Measurements from ENCODE around the gene THRB. TPM values are rescaled to one million over a fixed set of nuclear protein-coding genes. Genes with fewer than 3 reads are reported as not detected.

Gene THRB
- total and polyA plus RNA-seq, 2 experiments from 2014 or later = 0.49 to 0.57 TPM

DNA sequence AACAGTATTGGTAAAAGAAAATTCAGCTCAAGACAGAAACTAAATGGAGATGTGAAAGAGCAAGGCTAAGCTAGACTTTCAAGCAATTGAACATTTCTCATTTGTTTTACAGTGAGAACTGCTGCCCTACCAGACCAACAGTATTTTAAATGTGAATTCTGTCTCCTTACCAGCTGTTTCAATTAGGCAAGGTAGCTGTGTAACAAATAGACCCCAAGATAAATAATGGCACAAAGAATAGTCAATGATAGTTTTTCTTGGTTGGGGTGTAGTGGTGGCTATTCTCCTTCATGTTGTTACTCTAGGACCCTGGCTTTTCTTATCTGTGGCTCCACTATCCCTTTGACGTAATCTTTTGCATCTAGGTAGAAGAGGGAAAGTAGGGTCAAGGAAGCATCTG lies 30.4 kb upstream of the THRB start:
- H3K36me3 ChIP-seq = no peaks in the 10 kb centered on the region
- H3K9me3 ChIP-seq (ENCODE audit: low read depth) = no peaks in the 10 kb centered on the region
- H3K27me3 ChIP-seq = peaks cover 39% of the 10 kb centered on the region
- TF ChIP-seq CTCF (IDR thresholded peaks at IDR 0.05; ENCODE audit: low read depth, low read length) = no peak
- H3K4me3 ChIP-seq = no peak overlapping the region
- H3K27ac ChIP-seq = no peak overlapping the region
- DNase-seq (ENCODE audit: low read depth in 1 of 2, low spot score in 1 of 2) = no peak
- H3K4me1 ChIP-seq (ENCODE audit: low read depth) = no peaks in the 10 kb centered on the region

GRCh38 chr3:24523988-24524727 lies 29.5 kb upstream of the THRB start:
- Histone ChIP-seq H3K4me1 (ENCODE audit: low read depth) (no peaks in the 10 kb centered on the region), H3K4me3 (no peak overlapping the region), H3K27me3 (peaks cover 48% of the 10 kb centered on the region), H3K9me3 (ENCODE audit: low read depth) (no peaks in the 10 kb centered on the region), H3K36me3 (no peaks in the 10 kb centered on the region), H3K27ac (no peak overlapping the region)
- DNase-seq (ENCODE audit: low read depth in 1 of 2, low spot score in 1 of 2) = no peak
- no peak for TF ChIP-seq CTCF (IDR thresholded peaks at IDR 0.05; ENCODE audit: low read depth, low read length)

DNA sequence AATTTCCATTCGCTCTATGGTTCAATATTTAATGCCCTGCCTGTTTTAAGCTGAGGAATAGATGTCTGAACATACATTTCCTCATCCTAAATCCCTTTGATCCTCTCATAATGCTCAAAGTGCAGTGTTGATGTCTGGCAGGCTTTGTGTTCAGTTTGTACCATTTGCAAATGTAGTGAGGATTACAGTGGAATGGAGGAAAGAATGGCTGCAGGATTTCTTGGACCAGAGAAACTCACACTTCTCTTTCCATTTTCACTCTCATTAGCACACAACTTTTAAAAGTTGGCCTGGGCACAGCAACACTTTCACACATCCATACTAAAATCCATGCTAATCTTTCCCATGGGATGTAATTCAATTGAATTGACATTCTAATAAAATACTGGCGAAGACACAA lies 28.6 kb upstream of the THRB start:
- no peak overlapping the region for H3K27ac ChIP-seq
- H3K4me3 ChIP-seq = no peak overlapping the region
- peaks cover 57% of the 10 kb centered on the region for H3K27me3 ChIP-seq
- H3K36me3 ChIP-seq = no peaks in the 10 kb centered on the region
- H3K9me3 ChIP-seq (ENCODE audit: low read depth) = no peaks in the 10 kb centered on the region
- no peaks in the 10 kb centered on the region for H3K4me1 ChIP-seq (ENCODE audit: low read depth)
- TF ChIP-seq CTCF (IDR thresholded peaks at IDR 0.05; ENCODE audit: low read depth, low read length) = no peak
- DNase-seq (ENCODE audit: low read depth in 1 of 2, low spot score in 1 of 2) = no peak

DNA sequence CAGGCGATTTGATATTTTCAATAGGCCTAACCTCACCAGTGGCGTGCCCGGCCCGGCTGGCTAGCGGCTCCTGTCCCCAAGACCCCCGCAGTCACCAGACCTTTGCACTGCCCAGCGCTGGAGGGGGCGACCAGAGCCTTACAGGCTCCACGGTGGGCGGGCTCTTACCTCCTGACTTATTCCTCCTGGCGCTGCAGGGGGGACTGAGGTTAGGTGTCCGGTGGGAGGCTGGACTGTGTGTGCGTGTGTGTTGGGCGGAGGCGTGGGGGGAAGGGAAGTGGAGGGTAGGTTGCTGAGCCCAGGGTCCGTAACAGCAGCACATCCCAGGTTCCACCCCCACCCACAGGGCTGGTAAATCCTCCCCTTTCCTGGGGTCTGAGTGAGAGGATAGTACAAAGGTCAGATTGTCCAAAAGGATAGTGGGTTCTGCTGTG lies 27.5 kb upstream of the THRB start:
- Histone ChIP-seq H3K4me1 (ENCODE audit: low read depth) (no peaks in the 10 kb centered on the region), H3K27me3 (peaks cover 68% of the 10 kb centered on the region), H3K36me3 (no peaks in the 10 kb centered on the region), H3K9me3 (ENCODE audit: low read depth) (no peaks in the 10 kb centered on the region), H3K4me3 (peak overlapping the region; percentile 61), H3K27ac (no peak overlapping the region)
- peak; percentile 20 to 45 for DNase-seq (ENCODE audit: low read depth in 1 of 2, low spot score in 1 of 2)
- TF ChIP-seq CTCF (IDR thresholded peaks at IDR 0.05; ENCODE audit: low read depth, low read length) = no peak

DNA sequence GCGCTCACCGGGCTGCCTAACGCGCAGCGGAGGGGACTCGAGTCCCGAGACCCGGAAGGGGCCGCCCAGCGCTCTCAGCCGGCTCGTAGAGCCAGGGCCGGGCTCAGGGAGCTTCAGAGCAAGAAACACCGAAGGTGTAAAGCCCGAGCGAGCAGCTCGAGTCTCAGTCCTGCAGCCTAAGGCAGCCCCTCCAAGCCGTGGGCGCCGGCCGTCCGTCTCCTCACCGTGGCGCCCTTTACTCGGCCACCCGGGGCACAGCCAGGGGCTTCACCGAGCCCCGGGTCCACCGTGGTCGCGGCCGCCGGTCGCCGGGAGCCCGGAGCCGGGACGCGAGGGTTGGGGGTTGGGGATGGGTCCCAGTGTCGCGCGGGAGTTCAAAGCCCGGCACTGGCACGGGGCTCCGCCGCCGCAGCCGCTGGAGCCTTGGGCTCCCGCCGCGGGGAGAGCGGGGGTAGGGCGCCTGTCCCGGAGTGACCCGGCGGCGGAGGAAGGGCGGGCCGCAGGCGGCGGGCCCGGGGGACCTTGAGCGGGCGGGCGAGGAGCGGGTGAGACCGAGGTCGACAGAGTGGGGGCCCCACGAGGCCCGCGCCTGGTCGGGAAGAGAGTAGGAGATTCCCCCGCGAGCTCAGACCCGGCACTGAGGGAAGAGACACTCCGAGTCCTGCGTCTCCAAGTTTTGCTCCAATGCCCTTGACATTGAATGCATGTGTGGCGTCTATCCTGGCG lies 26.9 kb upstream of the THRB start:
- TF ChIP-seq CTCF (IDR thresholded peaks at IDR 0.05; ENCODE audit: low read depth, low read length) = peak; percentile 9
- peak; percentile 59 to 71 for DNase-seq (ENCODE audit: low read depth in 1 of 2, low spot score in 1 of 2)
- H3K9me3 ChIP-seq (ENCODE audit: low read depth) = no peaks in the 10 kb centered on the region
- peak overlapping the region; percentile 61 for H3K4me3 ChIP-seq
- peaks cover 74% of the 10 kb centered on the region for H3K27me3 ChIP-seq
- H3K27ac ChIP-seq = no peak overlapping the region
- H3K36me3 ChIP-seq = no peaks in the 10 kb centered on the region
- no peaks in the 10 kb centered on the region for H3K4me1 ChIP-seq (ENCODE audit: low read depth)
